Measurements from ENCODE around the gene ASTN1. TPM values are rescaled to one million over a fixed set of nuclear protein-coding genes. Genes with fewer than 3 reads are reported as not detected.

Gene ASTN1
- total RNA-seq, 3 donors from 2014 or later (not counting 1 experiment from before 2014, with no cell fraction given), result not detected

- Histone ChIP-seq H3K4me3 (ENCODE audit: low read length) (no peak overlapping the region), H3K36me3 (ENCODE audit: control insufficient read depth, insufficient read depth, low read length) (no peaks in the 10 kb centered on the region), H3K27me3 (ENCODE audit: control insufficient read depth, insufficient read depth, low read length) (no peaks in the 10 kb centered on the region), H3K9me3 (ENCODE audit: control insufficient read depth, insufficient read depth, low read length) (no peaks in the 10 kb centered on the region), H3K4me1 (ENCODE audit: control insufficient read depth, insufficient read depth, low read length) (no peaks in the 10 kb centered on the region), H3K27ac (ENCODE audit: low read length) (no peak overlapping the region)
- WGBS (ENCODE audit: insufficient coverage), result 72% methylated on average over 5 of the region's 5 CpGs
- TF ChIP-seq CTCF (IDR thresholded peaks at IDR 0.05), result no peak
- Mint-ChIP-seq H3K27me3 (ENCODE audit: low read depth in 2 of 2) (no peaks in the 10 kb centered on the region), H3K9me3 (peaks cover 6% of the 10 kb centered on the region in 2 donors), H3K36me3 (no peaks in the 10 kb centered on the region), H3K4me1 (no peaks in the 10 kb centered on the region), H3K27ac (no peak overlapping the region), H3K4me3 (no peak overlapping the region)
- DNase-seq (no peak), ATAC-seq (no peak)
- intact Hi-C loops (cut with micrococcal nuclease), result no loop called here
Measured at GRCh38 chr1:177088966-177089365, 75.5 kb downstream of the ASTN1 start.

GRCh38 chr1:177082855-177083693, 81.4 kb downstream of the ASTN1 start:
- no peak for DNase-seq
- WGBS (ENCODE audit: insufficient coverage), result 70% methylated on average over 3 of the region's 5 CpGs

GRCh38 chr1:177080564-177080963, 83.9 kb downstream of the ASTN1 start:
- no peaks in the 10 kb centered on the region for H3K4me1 ChIP-seq (ENCODE audit: control insufficient read depth, insufficient read depth, low read length)
- no peak overlapping the region for H3K27ac ChIP-seq (ENCODE audit: low read length)
- no peaks in the 10 kb centered on the region for H3K27me3 ChIP-seq (ENCODE audit: control insufficient read depth, insufficient read depth, low read length)
- 76% methylated on average over 4 of the region's 4 CpGs for WGBS (ENCODE audit: insufficient coverage)
- DNase-seq (no peak), ATAC-seq (no peak)
- H3K4me3 ChIP-seq (ENCODE audit: low read length), result no peak overlapping the region
- H3K36me3 Mint-ChIP-seq, result no peaks in the 10 kb centered on the region
- H3K27ac Mint-ChIP-seq, result no peak overlapping the region
- TF ChIP-seq CTCF (IDR thresholded peaks at IDR 0.05), result no peak
- intact Hi-C loops (cut with micrococcal nuclease), result no loop called here
- no peaks in the 10 kb centered on the region for H3K9me3 ChIP-seq (ENCODE audit: control insufficient read depth, insufficient read depth, low read length)
- no peaks in the 10 kb centered on the region for H3K27me3 Mint-ChIP-seq (ENCODE audit: low read depth in 2 of 2)
- no peaks in the 10 kb centered on the region for H3K36me3 ChIP-seq (ENCODE audit: control insufficient read depth, insufficient read depth, low read length)
- H3K4me1 Mint-ChIP-seq, result no peaks in the 10 kb centered on the region
- H3K4me3 Mint-ChIP-seq, result no peak overlapping the region
- H3K9me3 Mint-ChIP-seq, result peaks cover 7% of the 10 kb centered on the region in 2 donors

More at GRCh38 chr1:177082855-177083693, 81.4 kb downstream of the ASTN1 start:
- no peaks in the 10 kb centered on the region for H3K4me1 Mint-ChIP-seq
- no peaks in the 10 kb centered on the region for H3K4me1 ChIP-seq (ENCODE audit: control insufficient read depth, insufficient read depth, low read length)
- H3K27me3 Mint-ChIP-seq (ENCODE audit: low read depth in 2 of 2), result no peaks in the 10 kb centered on the region
- no peak for ATAC-seq
- no peak overlapping the region for H3K4me3 Mint-ChIP-seq
- no peaks in the 10 kb centered on the region for H3K36me3 Mint-ChIP-seq
- no peak overlapping the region for H3K27ac Mint-ChIP-seq
- peaks cover 3 to 6% of the 10 kb centered on the region in 2 donors for H3K9me3 Mint-ChIP-seq
- intact Hi-C loops (cut with micrococcal nuclease), result no loop called here
- TF ChIP-seq CTCF (IDR thresholded peaks at IDR 0.05), result no peak
- H3K36me3 ChIP-seq (ENCODE audit: control insufficient read depth, insufficient read depth, low read length), result no peaks in the 10 kb centered on the region
- no peak overlapping the region for H3K4me3 ChIP-seq (ENCODE audit: low read length)
- H3K27me3 ChIP-seq (ENCODE audit: control insufficient read depth, insufficient read depth, low read length), result no peaks in the 10 kb centered on the region
- H3K27ac ChIP-seq (ENCODE audit: low read length), result no peak overlapping the region
- no peaks in the 10 kb centered on the region for H3K9me3 ChIP-seq (ENCODE audit: control insufficient read depth, insufficient read depth, low read length)

Measured in natural killer cell (primary cell).